ENCODE results near the gene UGT2B17.
"Not testable (repeated sequence)": the region's sequence is repeated elsewhere in the genome, so short reads cannot be mapped to it uniquely, and the experiment has no call there.

The UGT2B17 gene

DNA sequence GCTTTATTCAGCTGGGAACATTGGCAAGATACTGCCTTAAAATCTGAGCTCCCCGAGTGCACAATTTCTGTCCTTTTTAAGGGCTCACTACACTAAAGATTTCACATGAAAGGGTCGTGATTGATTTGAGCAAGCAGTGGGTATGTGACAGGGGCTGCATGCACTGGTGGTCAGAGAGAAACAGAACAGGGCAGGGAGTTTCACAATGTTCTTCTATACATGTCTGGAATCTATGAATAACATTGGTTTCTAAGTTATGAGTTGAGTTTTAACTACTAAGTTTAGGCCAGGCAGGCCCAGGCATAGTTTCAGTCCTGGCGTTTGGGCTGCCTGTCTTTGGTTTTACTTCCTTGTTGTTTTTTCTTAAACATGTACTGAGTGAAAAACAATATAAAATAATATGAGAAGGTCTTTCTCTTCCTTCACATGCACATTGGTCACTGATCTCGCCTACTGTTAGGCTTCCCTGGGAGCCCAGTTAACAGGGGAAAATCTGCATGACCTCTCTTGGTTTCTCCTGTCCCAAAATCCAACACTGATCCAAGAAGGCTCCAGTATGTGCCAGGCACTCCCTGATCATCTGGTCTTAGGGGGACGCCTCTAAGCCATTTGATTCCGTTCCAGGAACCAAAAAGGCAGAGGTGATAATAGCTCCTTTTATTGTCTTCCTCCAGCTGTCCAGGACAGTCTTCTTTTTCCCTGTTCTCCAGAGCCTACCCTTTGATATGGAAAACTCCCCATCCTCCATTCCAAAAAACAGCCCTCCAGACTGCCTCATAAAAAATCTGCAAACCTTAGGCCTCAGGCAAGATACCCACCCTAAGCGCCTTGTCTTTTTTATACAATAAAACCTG, at the start of gene UGT2B17:
UGT2B17 (minus strand) TSS at position 51 of the 854 bp plus-strand sequence. CDS start 7,838 bp downstream, outside the sequence.
- DNase-seq (no peak), ATAC-seq (no peak)
- no peak within 1 kb of the TSS for H3K27ac Mint-ChIP-seq
- no peaks in the 10 kb centered on the region for H3K9me3 Mint-ChIP-seq
- no peak within 1 kb of the TSS for H3K4me3 Mint-ChIP-seq
- no peaks in the 10 kb centered on the region for H3K27me3 Mint-ChIP-seq
- H3K4me1 Mint-ChIP-seq: no peaks in the 10 kb centered on the region

GRCh38 chr4:68622731-68623130, 46.6 kb upstream of the UGT2B17 start:
- not testable (repeated sequence) for ATAC-seq, H3K27me3 Mint-ChIP-seq, DNase-seq, H3K4me1 Mint-ChIP-seq, H3K27ac Mint-ChIP-seq, H3K4me3 Mint-ChIP-seq, H3K9me3 Mint-ChIP-seq

DNA sequence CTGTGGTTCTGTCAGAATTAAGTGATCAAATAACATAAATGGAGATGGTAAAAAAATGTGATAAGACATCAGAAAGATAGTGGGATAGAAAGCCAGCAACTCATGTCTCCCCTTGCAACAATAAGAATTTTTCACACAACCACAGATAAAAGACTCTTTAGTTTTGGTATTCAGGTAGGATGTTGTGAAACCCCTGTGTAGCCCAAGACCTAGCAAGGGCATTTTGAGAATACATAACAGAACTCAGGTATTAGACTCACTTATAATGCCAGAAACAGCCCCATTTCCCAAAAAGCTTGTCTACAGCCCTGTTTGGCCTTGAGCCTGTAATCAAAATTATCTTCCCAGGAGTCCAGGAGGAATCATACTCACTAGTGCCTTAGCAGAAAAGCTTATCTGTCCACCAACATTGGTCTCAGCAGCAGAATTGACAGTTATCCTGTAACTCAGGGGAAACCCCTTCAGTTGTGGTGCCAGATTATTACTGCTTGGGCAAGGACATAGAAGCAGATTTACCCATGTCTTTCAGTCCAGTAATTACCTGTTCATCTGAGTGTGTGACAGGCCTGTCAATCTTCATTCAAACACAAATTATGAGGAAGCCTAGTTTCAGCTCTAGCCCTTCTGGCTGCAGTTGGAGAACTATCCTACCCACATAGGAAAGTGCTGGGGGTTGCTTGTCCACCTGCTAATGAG, 41.0 kb upstream of the UGT2B17 start:
- H3K9me3 Mint-ChIP-seq: no peaks in the 10 kb centered on the region
- no peaks in the 10 kb centered on the region for H3K27me3 Mint-ChIP-seq
- DNase-seq (no peak), ATAC-seq (no peak)
- no peaks in the 10 kb centered on the region for H3K4me1 Mint-ChIP-seq
- no peak overlapping the region for H3K4me3 Mint-ChIP-seq
- no peak overlapping the region for H3K27ac Mint-ChIP-seq

- ATAC-seq: no peak
- H3K27me3 Mint-ChIP-seq: no peaks in the 10 kb centered on the region
- H3K4me1 Mint-ChIP-seq: no peaks in the 10 kb centered on the region
Observed at GRCh38 chr4:68615699-68616422, 39.7 kb upstream of the UGT2B17 start.

GRCh38 chr4:68613752-68614151, 37.6 kb upstream of the UGT2B17 start:
- no peaks in the 10 kb centered on the region for H3K4me1 Mint-ChIP-seq
- no peak overlapping the region for H3K27ac Mint-ChIP-seq
- DNase-seq (no peak), ATAC-seq (no peak)
- no peaks in the 10 kb centered on the region for H3K9me3 Mint-ChIP-seq
- no peaks in the 10 kb centered on the region for H3K27me3 Mint-ChIP-seq
- H3K4me3 Mint-ChIP-seq: no peak overlapping the region

More at GRCh38 chr4:68615699-68616422, 39.7 kb upstream of the UGT2B17 start:
- no peak for DNase-seq
- no peak overlapping the region for H3K27ac Mint-ChIP-seq
- no peaks in the 10 kb centered on the region for H3K9me3 Mint-ChIP-seq
- H3K4me3 Mint-ChIP-seq: no peak overlapping the region

- DNase-seq: no peak
- Mint-ChIP-seq H3K4me3 (no peak overlapping the region), H3K9me3 (no peaks in the 10 kb centered on the region)
Observed at GRCh38 chr4:68606240-68606639, 30.1 kb upstream of the UGT2B17 start.

GRCh38 chr4:68599150-68599549, 23.0 kb upstream of the UGT2B17 start:
- H3K4me3 Mint-ChIP-seq: no peak overlapping the region
- H3K9me3 Mint-ChIP-seq: no peaks in the 10 kb centered on the region
- DNase-seq (no peak), ATAC-seq (no peak)
- H3K4me1 Mint-ChIP-seq: no peaks in the 10 kb centered on the region
- no peak overlapping the region for H3K27ac Mint-ChIP-seq
- no peaks in the 10 kb centered on the region for H3K27me3 Mint-ChIP-seq

More at GRCh38 chr4:68606240-68606639, 30.1 kb upstream of the UGT2B17 start:
- H3K27ac Mint-ChIP-seq: peak overlapping the region in 1 of 2 donors; percentile 25
- H3K27me3 Mint-ChIP-seq: no peaks in the 10 kb centered on the region
- no peak for ATAC-seq
- no peaks in the 10 kb centered on the region for H3K4me1 Mint-ChIP-seq

DNA sequence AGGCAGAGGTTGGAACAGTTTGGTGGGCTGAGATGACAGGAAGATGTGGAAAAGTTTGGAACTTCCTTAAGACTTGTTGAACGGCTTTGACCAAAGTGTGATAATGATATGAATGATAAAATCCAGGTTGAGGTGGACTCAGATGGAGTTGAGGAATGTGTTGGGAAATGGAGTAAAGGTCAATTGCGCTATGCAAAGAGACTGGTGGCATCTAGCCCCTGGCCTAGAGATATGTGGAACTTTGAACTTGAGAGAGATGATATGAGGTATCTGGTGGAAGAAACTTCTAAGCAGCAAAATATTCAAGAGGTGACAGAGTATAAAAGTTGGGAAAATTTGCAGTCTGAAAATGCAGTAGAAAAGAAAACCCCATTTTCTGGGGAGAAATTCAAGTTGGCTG, 21.4 kb upstream of the UGT2B17 start:
- Mint-ChIP-seq H3K27me3 (no peaks in the 10 kb centered on the region), H3K4me3 (no peak overlapping the region), H3K27ac (no peak overlapping the region), H3K4me1 (no peaks in the 10 kb centered on the region), H3K9me3 (no peaks in the 10 kb centered on the region)
- DNase-seq (no peak), ATAC-seq (no peak)

DNA sequence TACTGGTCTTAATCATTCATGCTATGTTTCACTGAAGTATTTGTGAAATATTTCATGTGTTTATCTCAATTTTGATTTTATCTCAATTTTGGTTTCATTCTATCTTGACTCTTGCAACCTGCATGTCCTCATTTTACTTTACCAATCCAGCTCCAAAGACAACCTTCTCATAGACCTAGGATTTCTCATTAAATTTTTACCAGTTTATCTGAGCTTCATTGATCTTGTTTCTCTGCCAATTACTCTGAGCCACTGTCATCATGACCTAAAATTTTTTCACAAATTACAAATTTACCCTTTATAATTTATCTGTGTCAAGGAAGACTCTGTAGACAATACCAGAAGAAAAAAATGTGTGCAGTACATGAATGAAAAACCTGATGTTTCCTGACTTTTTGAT, 18.6 kb upstream of the UGT2B17 start:
- H3K27ac Mint-ChIP-seq: no peak overlapping the region
- no peak overlapping the region for H3K4me3 Mint-ChIP-seq
- no peaks in the 10 kb centered on the region for H3K27me3 Mint-ChIP-seq
- no peak for DNase-seq
- no peak for ATAC-seq
- H3K9me3 Mint-ChIP-seq: no peaks in the 10 kb centered on the region
- H3K4me1 Mint-ChIP-seq: no peaks in the 10 kb centered on the region

- H3K27me3 Mint-ChIP-seq: no peaks in the 10 kb centered on the region
Observed at GRCh38 chr4:68593112-68593511, 17.0 kb upstream of the UGT2B17 start.

DNA sequence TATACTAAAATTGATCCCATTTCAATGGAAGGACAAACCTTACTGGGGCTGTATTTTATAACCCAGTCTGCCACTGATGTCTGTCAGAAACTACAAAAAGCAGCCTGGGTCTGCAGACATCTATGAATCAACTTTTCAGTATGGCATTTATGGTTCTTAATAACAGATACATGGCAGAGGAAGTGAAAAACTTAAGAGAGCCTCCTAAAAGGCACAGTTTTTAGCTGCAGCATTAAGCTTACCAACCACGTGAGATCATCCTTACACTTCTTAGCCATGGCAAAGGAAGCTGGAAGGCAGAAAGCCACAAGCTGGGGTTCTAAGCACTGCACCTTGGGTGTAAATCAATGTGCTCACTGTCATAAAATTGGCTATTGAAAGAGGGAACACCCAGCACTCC, 16.6 kb upstream of the UGT2B17 start:
- no peaks in the 10 kb centered on the region for H3K27me3 Mint-ChIP-seq
- H3K27ac Mint-ChIP-seq: no peak overlapping the region
- no peak for ATAC-seq
- DNase-seq: no peak
- H3K9me3 Mint-ChIP-seq: no peaks in the 10 kb centered on the region
- H3K4me3 Mint-ChIP-seq: no peak overlapping the region
- H3K4me1 Mint-ChIP-seq: no peaks in the 10 kb centered on the region

More at GRCh38 chr4:68593112-68593511, 17.0 kb upstream of the UGT2B17 start:
- Mint-ChIP-seq H3K4me3 (no peak overlapping the region), H3K27ac (no peak overlapping the region), H3K9me3 (no peaks in the 10 kb centered on the region), H3K4me1 (no peaks in the 10 kb centered on the region)
- DNase-seq: no peak
- ATAC-seq: no peak

DNA sequence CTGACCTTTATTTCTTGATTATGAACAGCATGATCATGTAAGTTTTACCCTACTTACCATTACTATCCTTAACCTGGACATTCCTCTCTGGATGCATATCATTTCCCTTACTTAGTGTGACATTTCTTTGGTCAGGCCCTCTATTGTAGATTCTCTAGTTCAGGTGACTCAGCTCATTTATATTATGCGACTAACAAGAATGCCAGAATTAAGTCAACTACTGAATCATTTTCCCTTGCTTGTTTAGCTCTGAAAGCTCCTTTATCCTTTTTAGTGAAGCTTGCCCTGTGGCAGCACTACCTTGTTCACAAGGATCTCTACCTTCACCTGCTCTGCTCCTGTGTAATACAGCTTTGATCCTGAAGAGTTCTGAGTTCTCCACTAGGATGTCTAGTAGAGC, 15.1 kb upstream of the UGT2B17 start:
- Mint-ChIP-seq H3K4me1 (no peaks in the 10 kb centered on the region), H3K9me3 (peaks cover 0 to 4% of the 10 kb centered on the region in 2 donors), H3K27ac (no peak overlapping the region), H3K4me3 (no peak overlapping the region), H3K27me3 (no peaks in the 10 kb centered on the region)
- DNase-seq (no peak), ATAC-seq (no peak)

- no peak for ATAC-seq
- Mint-ChIP-seq H3K4me3 (no peak overlapping the region), H3K27ac (no peak overlapping the region), H3K9me3 (peaks cover 0 to 4% of the 10 kb centered on the region in 2 donors), H3K4me1 (no peaks in the 10 kb centered on the region), H3K27me3 (no peaks in the 10 kb centered on the region)
- DNase-seq: no peak
Observed at GRCh38 chr4:68589790-68590189, 13.7 kb upstream of the UGT2B17 start.

- H3K27me3 Mint-ChIP-seq: no peaks in the 10 kb centered on the region
- no peaks in the 10 kb centered on the region for H3K4me1 Mint-ChIP-seq
- no peak overlapping the region for H3K4me3 Mint-ChIP-seq
- no peak for DNase-seq
- no peak for ATAC-seq
- peaks cover 0 to 4% of the 10 kb centered on the region in 2 donors for H3K9me3 Mint-ChIP-seq
- H3K27ac Mint-ChIP-seq: no peak overlapping the region
Observed at GRCh38 chr4:68582339-68582717, 6.2 kb upstream of the UGT2B17 start.

DNA sequence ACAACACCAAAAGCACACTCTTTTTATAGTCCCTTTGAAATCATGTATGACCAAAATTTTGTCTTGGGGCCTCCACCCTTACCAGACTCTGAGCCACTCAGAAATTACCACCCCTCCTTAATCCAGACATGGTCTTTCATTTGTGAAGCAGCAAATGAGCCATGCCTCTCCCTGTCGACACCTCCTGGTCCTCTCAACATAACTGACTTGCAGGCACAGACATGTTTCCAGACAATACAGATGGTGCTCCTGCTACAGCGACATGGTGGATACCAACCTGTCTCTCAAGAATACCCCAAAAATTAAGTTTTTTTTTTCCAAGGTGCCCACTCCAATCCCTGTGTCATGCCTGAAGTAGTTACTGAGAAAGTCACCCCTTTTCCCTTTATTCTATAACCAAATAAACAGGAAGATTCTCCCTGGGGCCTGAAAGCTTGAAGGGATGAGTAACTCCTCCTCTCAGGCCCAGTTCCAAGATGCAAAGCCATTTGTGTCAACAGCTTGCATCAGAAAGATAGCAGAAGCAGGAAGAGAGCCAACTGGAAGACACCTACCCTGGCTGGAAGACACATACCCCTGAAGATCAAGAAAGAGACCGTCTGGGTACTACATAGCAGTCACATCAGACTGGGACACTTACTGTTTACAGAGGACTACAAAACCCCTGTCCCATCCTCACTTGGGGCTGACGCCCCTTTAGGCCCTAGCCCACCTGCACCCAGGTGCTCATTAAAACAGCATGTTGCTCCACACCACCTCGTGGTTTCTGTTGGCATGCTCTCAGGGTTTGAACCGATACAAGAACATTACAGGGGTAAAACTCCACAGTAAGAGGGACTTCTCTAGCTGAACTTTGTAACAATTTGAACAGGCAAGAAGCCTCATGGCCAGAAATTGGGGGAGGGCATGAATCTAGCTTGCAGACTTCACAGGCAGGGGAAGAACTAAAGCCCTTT, 5.5 kb upstream of the UGT2B17 start:
- Mint-ChIP-seq H3K9me3 (no peaks in the 10 kb centered on the region), H3K27me3 (no peaks in the 10 kb centered on the region), H3K27ac (no peak overlapping the region), H3K4me3 (no peak overlapping the region), H3K4me1 (no peaks in the 10 kb centered on the region)
- ATAC-seq (no peak), DNase-seq (no peak)

Data from stimulated activated naive CD8-positive, alpha-beta T cell treated with anti-CD3 and anti-CD28 coated beads, Interleukin-15, amount 100 ng/mL, for 72 hours (primary cell).